IPS DF 6.9 (cell line): ENCODE results near the gene PIGBOS1.

Experiments used
- DNase-seq: peaks from one replicate; pipeline ENCODE4 v3.0.0-alpha.2; 2013; ENCODE audit warnings: low read depth, low spot score
- H3K27ac ChIP-seq: one replicate; pipeline ENCODE4 v1.5.1; 2013; ENCODE audit warnings: low read length, control low read depth
- H3K27me3 ChIP-seq: 2 replicates; pipeline ENCODE4 v1.6.1; 2013; ENCODE audit warnings: mild to moderate bottlenecking, low read length; ENCODE audit not compliant: control insufficient read depth, insufficient read depth
- H3K36me3 ChIP-seq: 2 replicates; pipeline ENCODE4 v1.6.1; 2013; ENCODE audit warnings: low read length; ENCODE audit not compliant: control insufficient read depth, insufficient read depth
- H3K4me1 ChIP-seq: 2 replicates; pipeline ENCODE4 v1.6.1; 2013; ENCODE audit warnings: low read length; ENCODE audit not compliant: control insufficient read depth, insufficient read depth
- H3K4me3 ChIP-seq: 2 replicates; pipeline ENCODE4 v1.5.1; 2013; ENCODE audit warnings: mild to moderate bottlenecking, low read length
- H3K9me3 ChIP-seq: 2 replicates; pipeline ENCODE4 v1.6.1; 2013; ENCODE audit warnings: low read length, inconsistent platforms; ENCODE audit not compliant: control insufficient read depth, insufficient read depth
- WGBS: extraction: QIAGEN DNeasy Blood & Tissue Kit; methylation state at CpG from one replicate; pipeline ENCODE4 v1.1.7; 2013; ENCODE audit warnings: mixed read lengths, missing lambda C conversion rate; ENCODE audit not compliant: insufficient read length, insufficient coverage; 5-methylcytosine and 5-hydroxymethylcytosine counted together

PIGBOS1 gene

DNA sequence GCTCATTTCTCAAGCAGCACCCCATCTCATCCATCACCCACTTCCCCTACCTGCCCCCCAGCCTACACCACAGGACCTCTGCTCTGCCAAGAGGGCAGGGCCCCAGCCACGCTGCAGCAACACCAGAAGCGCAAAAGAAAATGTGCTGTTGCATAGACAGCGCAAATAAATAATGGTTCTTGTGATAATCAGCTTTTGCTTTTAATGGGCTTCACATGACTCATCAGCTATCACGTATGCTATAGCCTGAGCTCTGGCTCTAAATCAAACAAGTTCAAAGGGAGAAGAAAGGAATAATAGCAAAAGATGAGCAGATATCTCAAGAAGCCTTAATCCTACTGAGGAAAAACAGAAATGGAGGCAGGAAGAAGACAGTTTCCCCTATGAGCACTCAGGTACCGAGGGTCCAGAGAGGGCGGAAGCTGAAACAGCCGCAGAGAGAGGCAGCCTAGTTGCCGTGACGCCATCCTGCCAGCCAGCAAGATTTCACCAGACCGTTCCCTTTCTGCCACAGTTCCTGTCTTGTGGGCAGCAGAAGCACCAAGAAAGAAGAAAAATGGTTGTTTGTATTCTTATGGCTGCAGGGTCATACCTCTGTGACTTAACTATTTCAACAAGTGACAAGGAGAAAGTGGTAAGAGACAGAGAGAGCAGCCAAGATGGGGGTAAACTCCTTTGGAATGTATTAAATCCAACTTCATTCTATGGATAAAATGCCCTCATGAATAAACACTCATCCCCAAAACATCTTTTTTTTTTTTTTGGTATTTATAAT, 51.3 kb downstream of the PIGBOS1 start:
- no CpG with 5 or more reads among the region's 10 CpGs for WGBS
- Histone ChIP-seq H3K4me1 (no peaks in the 10 kb centered on the region), H3K27me3 (no peaks in the 10 kb centered on the region)

More for the DNA sequence above, 51.3 kb downstream of the PIGBOS1 start:
- no peak overlapping the region for H3K27ac ChIP-seq
- no peak overlapping the region for H3K4me3 ChIP-seq
- no peak for DNase-seq
- H3K9me3 ChIP-seq: no peaks in the 10 kb centered on the region
- no peaks in the 10 kb centered on the region for H3K36me3 ChIP-seq
